Ishikawa (cell line): ENCODE results near the gene TOX2.

Source experiments
- CEBPB ChIP-seq: IDR thresholded peaks from 2 replicates; pipeline ENCODE4 v1.6.1; 2012
- EP300 ChIP-seq: IDR thresholded peaks from 2 replicates; pipeline ENCODE4 v1.6.1; 2012; ENCODE audit warnings: borderline replicate concordance
- FOXM1 ChIP-seq: IDR thresholded peaks from 2 replicates; pipeline ENCODE4 v1.6.1; 2012; ENCODE audit warnings: low read depth, borderline replicate concordance
- TAF1 ChIP-seq: IDR thresholded peaks from 2 replicates; pipeline ENCODE4 v1.6.1; 2012; ENCODE audit warnings: low read depth, mild to moderate bottlenecking

GRCh38 chr20:43954704-43955061 lies 40.0 kb downstream of the TOX2 start:
- no peak for TF ChIP-seq TAF1
- no peak for TF ChIP-seq FOXM1
- no peak for TF ChIP-seq CEBPB
- TF ChIP-seq EP300 = no peak
